Activated gamma-delta T cell (primary cell): ENCODE results near the gene DDIT3.
"Not testable (repeated sequence)": the region's sequence is repeated elsewhere in the genome, so short reads cannot be mapped to it uniquely, and the experiment has no call there.

ENCODE experiments used
- DNase-seq: peaks from one replicate; lab custom pipeline; 2025; lab: John Stamatoyannopoulos, UW

The DDIT3 gene

GRCh38 chr12:57513266-57513665 lies 7.0 kb downstream of the DDIT3 start:
- no peak for DNase-seq

- no peak for DNase-seq
These were observed 7.6 kb downstream of the DDIT3 start for GRCh38 chr12:57512665-57513064.

DNA sequence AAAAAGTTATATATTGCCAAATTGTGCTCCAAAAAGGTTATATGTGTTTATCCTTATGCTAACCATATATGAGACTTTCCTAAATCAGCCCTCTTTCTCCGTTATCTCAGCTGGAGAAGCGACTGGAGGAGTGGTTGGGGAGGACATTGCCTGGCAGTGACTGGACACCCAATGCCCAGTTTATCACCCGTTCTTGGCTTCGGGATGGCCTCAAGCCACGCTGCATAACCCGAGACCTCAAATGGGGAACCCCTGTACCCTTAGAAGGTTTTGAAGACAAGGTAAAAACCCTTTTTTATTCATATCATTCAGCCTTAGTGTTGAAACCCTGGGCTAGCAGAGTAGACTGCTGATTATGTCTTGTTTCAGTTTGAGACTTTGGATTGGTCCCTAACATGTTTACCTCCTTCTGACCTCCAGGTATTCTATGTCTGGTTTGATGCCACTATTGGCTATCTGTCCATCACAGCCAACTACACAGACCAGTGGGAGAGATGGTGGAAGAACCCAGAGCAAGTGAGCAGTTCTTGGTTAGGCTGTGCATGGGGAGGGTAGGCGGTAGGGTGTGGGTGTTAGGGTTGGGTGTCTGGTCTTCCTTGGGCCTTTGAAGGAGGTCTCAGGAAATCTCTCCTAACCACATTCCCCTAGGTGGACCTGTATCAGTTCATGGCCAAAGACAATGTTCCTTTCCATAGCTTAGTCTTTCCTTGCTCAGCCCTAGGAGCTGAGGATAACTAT lies 8.6 kb downstream of the DDIT3 start:
- no peak for DNase-seq

DNA sequence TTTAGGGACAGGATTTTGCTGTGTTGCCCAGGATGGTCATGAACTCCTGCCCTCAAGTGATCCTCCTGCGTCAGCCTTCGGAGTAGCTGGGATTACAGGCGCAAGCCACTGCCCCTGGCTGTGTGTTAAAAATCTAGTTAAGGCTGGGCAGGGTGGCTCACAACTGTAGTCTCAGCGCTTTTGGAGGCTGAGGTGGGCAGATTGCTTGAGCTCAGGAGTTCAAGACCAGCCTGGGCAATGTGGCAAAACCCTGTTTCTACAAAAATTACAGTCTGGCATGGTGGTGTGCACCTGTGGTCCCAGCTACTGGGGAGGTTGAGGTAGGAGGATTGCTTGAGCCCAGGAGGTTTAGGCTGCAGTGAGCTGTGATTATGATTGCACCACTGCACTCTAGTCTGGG lies 9.2 kb downstream of the DDIT3 start:
- DNase-seq, result no peak

DNA sequence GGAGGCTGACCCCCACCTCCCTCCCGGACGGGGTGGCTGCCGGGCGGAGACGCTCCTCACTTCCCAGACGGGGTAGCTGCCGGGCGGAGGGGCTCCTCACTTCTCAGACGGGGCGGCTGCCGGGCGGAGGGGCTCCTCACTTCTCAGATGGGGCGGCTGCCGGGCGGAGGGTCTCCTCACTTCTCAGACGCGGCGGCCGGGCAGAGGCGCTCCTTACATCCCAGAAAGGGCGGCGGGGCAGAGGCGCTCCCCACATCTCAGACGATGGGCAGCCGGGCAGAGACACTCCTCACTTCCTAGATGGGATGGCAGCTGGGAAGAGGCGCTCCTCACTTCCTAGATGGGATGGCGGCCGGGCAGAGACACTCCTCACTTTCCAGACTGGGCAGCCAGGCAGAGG lies 12.5 kb downstream of the DDIT3 start:
- not testable (repeated sequence) for DNase-seq

DNA sequence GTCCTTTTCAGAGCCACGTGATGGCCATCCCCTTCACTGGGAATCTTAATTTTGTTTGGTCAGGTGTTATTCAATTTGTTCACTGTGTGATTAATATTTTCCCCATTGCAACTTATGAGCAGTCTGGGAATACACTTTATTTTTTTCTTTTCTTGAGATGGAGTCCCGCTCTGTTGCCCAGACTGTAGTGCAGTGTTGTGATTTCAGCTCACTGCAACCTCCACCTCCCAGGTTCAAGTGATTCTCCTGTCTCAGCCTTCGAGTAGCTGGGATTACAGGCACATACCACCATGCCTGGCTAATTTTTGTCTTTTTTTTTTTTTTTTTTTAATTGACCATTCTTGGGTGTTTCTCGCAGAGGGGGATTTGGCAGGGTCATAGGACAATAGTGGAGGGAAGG lies 13.8 kb downstream of the DDIT3 start:
- not testable (repeated sequence) for DNase-seq

DNA sequence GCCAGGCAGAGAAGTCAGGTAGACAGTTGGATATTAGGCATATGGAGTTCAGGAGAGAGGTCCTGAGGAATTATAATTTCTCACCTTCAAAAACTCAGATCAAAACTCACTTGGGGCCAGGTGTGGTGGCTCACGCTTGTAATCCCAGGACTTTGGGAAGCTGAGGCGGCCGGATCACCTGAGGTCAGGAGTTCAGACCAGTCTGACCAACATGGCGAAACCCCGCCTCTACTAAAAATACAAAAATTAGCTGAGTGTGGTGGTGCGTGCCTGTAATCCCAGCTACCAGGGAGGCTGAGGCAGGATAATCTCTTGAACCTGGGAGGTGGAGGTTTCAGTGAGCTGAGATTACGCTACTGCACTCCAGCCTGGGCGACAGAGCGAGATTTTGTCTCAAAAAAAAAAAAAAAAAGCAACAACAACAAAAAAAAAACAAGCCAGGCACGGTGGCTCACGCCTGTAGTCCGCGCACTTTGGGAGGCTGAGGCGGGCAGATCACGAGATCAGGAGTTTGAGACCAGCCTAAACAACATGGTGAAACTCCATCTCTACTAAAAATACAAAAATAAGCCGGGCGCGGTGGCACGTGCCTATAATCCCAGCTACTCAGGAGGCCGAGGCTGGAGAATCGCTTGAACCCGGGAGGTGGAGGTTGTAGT lies 17.9 kb downstream of the DDIT3 start:
- DNase-seq, result not testable (repeated sequence)

DNA sequence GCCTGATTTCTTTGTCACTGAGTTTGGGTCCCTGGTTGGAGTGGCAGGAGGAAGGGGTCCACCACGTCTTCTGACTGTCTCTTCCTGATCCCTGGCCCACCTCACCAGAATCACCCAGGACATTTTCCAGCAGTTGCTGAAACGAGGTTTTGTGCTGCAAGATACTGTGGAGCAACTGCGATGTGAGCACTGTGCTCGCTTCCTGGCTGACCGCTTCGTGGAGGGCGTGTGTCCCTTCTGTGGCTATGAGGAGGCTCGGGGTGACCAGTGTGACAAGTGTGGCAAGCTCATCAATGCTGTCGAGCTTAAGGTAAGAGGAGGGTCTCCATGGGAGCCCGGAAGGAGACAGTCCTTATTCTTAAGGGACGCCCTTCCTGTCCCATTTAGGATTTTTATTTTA lies 20.1 kb downstream of the DDIT3 start:
- no peak for DNase-seq

DNA sequence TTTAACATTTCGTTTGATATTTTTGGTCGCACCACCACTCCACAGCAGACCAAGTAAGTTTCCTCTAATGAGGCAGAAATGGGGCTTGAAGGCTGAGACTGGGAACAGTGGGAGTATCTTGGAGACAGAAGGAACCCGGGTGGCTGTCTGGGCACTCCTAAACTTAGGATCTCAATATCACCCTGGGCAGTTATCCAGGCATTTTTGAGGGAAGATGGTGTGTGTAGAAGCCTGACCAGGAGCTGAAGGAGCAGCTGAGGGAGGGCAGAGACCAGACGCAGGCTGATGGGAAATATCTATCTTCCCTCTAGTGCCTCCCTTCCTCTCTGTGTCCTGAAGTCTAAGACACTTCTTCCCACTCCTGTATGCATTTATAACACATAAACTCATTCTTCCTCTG lies 21.7 kb downstream of the DDIT3 start:
- no peak for DNase-seq

DNA sequence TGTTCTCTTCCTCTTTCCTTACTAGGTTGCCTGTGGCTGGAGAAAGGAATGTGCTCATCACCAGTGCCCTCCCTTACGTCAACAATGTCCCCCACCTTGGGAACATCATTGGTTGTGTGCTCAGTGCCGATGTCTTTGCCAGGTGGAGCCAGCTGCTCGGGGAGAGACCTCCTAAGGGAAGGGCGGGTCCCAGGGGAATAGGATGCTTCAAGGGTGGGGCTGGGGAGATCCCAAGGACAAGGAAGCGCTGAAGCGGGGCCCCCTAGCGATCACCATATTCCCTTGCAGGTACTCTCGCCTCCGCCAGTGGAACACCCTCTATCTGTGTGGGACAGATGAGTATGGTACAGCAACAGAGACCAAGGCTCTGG lies 22.2 kb downstream of the DDIT3 start:
- DNase-seq, result no peak

DNA sequence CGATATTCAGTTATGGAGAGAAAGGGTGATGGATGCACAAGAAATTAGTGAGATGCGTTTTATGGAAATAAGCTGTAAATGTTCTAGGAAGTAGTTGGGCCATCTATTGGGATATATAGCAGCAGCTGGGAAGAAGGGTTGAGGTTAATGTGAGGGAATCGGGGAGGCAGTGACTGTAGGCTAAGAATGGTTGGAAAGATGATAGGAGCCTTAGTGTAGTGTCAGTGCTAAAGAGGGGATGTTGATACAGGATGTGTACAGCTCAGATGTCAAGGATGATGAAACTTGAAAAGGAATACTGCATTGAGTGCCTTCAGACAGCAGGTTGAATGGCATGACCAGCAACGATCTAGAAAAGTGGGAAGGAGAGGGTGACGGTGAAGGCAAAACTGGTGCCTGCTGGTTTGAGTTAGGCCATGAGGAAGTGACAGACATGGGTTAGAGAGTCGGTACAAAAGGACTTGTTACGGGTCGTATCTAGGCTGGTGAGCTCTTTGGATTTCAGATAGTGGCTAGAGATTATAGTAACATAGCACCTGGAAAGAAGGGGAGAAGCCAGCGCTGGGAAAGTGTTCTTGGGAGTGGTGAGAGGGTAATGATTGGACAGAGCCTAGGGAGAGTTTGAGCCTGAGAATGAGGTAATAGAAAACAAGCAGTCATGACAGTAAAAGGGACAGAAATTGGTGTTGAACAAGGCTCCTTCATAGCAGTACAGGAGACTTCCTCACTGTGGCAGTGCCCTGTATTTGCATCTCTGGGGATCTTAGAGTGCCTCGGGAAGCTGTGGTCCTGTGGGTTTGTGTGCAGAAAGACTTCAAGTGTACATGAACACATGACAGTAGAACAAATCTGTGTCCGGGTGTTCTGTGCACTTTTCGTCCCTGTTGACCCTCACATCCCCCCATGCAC lies 22.8 kb downstream of the DDIT3 start:
- no peak for DNase-seq

DNA sequence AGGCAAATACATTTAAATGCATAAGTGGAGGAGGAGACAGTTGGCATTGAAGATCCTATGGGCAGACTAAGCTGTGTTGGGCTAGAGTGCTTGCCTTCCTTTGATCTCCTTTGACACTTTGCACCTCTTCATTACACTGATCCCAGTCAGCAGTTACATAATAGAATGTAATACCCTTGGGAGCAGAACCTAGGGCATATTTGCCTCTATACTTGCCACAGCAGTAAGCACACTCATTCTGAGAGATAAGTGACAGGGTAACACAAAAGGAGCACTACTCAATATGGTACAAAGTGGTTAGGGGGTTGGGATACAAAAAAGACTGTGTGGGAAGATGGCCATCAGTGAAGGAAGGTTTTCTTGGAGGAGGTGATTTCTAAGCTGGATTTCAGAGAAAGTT lies 23.5 kb downstream of the DDIT3 start:
- no peak for DNase-seq

- not testable (repeated sequence) for DNase-seq
These were observed 25.1 kb downstream of the DDIT3 start for GRCh38 chr12:57495051-57495701.

GRCh38 chr12:57491393-57492280 lies 28.7 kb downstream of the DDIT3 start:
- no peak for DNase-seq

- no peak for DNase-seq
These were observed 30.2 kb downstream of the DDIT3 start for GRCh38 chr12:57490126-57490525.

DNA sequence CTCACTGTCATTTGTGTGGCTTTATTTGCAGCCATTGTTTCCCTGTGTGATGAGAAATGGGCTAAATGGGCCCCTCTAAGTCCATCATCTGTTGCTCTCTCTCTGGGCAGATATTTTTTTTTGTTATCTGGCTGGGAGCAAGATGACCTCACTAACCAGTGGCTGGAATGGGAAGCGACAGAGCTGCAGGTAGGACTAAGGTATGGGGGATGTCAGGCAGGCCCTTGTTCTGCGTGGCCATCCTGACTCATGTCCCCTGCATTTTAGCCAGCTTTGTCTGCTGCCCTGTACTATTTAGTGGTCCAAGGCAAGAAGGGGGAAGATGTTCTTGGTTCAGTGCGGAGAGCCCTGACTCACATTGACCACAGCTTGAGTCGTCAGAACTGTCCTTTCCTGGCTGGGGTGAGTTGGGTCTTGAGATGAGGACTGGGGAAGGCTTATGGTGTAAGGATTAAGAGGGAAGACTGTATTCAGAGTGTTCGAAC lies 31.1 kb downstream of the DDIT3 start:
- DNase-seq, result no peak

DNA sequence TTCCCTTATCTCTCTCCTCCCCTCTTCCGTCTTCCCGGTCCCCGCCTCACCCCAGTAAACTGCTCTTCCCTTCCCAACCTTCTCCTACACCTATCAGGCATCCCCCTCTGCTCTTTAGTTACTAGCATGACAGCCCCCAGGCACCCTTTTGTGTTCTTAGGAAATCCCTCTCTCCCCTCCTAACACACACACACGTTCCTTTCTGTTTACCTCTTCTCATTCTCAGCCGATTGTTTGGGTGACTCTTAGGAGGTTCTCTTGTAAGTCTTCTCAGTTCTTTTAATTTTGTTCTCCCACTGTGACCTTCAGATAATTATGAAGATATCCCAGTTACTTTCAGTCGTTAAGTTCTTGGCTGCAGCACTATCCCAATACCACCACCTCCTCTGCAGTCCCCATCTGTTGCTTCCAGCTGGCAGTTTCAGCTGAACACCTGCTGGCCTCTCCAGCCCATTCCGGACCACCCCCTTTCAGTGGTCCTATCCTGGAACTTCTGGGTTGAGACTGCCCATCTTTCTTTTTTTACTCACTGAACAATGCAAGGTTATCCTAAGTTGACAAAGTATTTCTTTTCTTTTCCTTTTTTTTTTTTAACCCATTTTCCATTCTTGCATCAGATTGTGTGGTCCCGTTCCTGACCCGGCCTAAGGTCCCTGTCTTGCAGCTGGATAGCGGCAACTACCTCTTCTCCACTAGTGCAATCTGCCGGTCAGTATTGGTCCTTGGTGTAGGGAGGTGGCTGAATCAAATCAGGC lies 31.7 kb downstream of the DDIT3 start:
- no peak for DNase-seq

GRCh38 chr12:57487597-57488401 lies 32.5 kb downstream of the DDIT3 start, which contains the start of gene MARS1:
Gene MARS1 (plus strand): TSS chr12:57488068. CDS start chr12:57488091, 23 bp downstream.
- DNase-seq, result peak; percentile 69

GRCh38 chr12:57487055-57487596 lies 33.2 kb downstream of the DDIT3 start:
- DNase-seq, result no peak
